HG03095 (cell line): ENCODE results near the gene SPACA7.

Source experiments
- ATAC-seq: cut with Tn5 transposase; IDR thresholded peaks from one replicate; pipeline ENCODE4 v1.9.1; 2021; ENCODE audit warnings: moderate library complexity; ENCODE audit not compliant: unreplicated experiment

Gene SPACA7

GRCh38 chr13:112462408-112462807 lies 86.3 kb downstream of the SPACA7 start:
- ATAC-seq, result no peak

DNA sequence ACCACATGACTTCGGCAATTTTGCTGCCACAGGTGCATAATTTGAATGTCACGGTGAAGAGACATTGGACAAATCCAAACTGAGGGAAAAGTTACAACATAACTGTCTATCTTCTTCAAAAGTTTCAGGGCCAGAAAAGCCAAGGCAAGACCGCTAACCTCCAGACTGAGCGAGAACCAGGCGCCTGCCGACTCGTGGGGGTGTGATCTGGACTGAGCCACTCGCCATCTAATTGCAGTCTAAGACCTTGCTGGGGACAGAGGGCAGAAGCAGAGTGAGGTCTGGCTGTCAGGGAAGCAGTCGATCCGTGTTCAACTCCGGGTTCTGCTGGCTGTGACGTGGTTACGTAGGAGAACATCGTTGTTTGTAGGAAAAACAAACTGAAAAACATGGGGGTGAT lies 88.6 kb downstream of the SPACA7 start:
- no peak for ATAC-seq

DNA sequence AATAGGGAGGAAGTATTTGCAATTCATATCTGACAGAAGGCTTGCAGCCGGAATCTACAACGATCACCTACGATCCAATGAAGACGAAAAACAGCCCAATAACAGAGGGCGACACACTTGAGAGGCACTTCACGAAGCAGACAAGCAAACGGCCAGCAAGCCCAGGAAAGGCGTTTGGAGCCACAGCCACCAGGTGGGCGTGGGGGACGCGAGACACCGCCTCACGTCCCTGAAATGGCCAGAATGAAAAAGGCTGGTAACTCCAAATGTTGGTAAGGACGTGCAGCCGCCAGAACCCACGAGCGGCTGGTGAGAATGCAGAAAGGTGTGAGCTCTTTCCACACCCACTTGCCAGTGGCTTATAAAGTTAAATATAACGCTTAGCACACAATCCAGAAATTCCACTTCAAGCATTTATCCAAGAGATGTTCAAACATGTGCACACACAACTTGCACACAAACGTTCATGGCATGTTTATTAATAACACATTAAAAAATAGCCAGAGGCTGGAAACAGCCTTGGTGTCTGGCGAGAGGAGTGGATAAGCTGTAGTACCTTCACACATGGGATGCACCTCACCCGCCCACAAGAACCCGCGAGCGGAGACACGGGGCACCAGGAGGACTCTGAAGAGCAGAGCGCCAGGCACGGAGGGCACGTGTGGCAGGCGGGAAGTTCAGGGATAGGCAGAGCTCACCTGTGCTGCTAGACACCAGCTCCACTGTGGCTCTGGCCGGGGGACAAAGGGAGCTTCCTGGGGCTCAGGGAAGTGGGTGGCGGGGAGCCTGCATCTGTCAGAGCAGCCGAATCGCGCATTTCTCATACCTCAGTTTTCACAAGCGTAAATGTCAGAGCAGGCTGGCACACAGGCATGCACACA lies 89.3 kb downstream of the SPACA7 start:
- no peak for ATAC-seq

DNA sequence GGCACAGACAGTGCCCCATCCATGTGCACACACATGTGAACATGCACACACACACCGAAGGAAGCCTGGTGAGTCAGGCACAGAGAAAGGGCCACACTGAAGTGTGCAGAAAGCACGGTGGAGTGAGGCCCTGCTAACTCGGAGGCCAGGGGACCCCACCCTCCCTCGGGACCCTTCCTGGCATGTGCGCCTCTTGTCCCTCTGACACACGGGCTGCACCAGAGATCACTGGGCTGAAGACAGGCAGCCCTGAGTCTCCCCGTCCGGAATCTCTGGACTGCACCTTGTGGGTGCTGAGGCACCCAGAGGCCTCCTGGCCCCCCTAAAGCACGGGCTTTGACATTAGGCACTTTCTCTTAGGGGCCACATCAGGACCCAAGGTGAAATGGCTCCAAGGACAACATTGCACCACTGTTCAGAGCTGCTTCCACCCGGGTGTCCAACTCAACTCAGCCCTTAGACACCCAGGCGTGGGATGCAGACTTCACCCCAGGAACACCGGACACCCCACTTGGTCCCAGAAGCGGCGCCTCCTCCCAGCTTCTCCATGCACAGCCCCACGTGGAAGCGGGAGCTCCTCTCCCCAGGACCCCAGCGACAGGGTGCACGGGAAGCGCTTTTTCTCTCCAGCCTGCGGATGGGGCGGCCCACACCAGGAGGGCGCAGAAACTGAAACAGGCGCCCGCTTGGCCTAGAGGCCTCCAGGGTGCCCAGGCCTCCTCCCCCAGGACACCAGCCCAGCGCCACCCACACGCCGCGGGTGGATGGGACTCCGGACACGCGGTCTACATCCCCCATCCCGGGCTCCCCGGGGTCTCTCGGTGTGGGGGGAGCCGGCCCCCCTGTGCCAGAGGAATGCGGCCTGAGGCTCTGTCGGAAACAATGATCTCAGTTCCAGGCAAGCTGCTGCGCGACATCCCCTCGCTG lies 90.2 kb downstream of the SPACA7 start:
- no peak for ATAC-seq

DNA sequence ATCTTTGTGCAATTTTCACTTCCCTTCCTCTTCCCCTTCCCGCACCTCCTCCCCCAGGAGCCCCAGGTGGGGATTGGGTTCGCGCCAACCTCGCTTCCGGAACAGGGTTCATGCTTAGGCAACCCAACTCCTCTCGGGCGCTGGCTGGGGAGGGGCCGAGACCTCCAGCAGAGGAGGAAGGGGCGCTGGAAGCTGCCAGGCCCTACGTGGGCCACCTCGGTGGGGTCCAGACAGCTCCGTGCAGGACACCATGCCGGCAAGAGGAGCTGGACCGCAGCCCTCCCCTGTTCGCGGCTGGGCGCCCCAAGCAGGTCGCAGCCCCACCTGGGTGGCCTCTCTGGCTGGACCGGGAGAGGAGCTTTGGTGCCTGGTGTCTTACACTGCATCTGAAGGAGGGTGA lies 91.1 kb downstream of the SPACA7 start:
- ATAC-seq, result no peak

DNA sequence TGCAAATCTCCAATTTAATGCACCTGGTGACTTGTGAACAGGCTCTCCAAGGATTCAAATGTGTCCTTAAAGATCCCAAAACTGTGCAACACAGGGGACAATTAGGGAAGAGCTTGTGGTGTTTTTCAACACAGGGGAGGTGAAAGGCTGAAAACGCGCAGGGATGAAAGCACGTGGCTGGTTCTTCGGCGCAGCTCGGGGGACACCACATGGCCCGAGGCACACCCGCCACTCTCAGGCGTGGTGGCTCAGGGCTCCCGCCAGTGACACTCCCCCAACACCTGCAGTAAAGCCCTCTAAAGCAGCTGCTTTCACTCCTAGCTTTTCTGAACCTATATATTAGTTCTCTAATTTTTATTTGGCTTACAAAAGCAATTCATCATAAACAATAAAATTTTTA lies 91.9 kb downstream of the SPACA7 start:
- ATAC-seq, result no peak

DNA sequence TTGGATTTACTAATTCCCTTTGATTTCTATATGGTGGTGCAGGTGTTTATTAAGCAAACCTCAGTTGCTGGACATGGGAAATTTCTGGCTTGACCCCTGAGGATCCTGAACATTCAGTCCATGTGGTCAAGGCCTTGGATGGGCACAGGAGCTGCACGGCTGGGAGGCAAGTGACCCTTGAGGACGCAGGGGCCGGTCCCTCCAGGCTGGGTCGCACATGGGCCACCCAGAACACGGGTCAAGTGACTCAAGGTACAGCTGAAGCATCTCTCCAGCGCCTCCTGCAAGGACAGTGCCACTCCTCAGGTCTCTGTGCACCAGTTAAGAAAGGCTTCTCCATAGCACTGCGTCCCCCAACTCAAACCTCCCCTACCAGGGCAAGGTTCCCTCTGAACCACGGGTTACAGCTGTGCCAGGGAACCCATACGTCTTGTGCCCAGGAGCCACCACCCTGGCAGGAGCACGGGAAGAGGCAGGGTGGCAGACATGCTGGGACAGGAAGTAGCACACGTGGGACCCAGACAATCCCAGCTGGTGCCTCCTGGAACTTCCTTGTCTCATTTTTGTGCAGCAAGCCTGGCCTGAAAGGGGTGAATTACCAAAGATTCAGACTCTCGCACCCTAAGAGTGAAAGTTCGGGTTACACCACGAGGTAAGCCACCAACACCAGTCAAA lies 93.1 kb downstream of the SPACA7 start:
- no peak for ATAC-seq

DNA sequence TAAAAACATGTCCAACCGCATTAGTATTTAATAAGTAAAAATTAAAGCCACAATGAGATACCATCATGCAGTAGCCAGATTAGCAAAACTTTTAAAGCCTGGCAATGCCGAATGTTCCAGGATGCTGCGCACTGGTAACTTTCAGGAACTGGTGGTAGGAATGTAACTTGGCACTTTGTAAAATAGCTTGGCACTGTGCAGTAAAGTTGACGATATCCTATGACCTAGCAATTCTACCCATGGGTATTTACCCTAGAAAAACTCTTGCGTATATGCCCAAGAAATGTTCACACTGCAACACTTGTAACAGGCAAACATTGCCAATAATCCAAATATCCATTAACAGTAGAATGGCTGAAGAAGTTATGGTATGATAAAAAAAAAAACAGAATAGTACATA lies 97.7 kb downstream of the SPACA7 start:
- no peak for ATAC-seq

GRCh38 chr13:112474869-112475268 lies 98.7 kb downstream of the SPACA7 start:
- no peak for ATAC-seq

DNA sequence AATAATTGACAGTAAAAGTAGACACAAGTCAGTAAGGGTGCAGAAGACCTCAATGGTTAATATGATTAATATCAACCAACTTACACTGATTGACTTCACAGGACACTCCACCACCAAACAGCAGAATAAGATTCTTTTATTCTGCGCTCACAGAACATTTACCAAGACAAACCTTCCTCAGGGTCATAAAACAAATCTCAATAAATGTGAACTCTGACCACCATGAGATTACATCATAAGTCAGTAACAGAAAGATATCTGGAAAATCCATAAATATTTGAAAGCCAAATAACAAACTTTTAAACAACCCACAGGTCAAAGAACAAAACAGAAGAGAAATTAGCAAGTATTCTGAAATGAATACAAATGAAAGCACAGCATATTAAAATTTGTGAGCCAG lies 99.7 kb downstream of the SPACA7 start:
- no peak for ATAC-seq

DNA sequence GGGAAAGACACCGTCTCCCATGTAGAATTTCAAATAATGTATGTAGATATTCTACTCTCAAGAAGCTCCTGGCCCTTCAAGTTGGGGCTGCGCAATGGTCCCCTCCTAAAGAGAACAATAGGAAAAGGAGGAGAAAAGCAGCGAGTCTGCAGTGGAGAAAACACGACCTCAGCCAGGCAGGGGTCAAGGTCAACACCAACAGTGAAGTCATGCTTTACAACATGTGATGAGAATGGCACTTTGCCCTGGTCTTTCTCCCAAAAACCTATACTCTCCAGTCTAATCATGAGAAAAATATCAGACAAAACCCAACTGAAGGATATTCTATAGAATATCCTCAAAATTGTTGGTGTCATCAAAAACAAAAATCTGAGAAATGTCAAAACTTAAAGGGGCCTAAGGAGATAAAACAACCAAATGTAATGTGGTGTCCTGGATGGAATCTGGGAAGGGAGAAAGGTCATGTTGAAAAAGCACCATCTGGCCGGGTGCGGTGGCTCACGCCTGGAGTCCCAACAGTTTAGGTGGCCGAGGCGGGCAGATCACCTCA lies 101.0 kb downstream of the SPACA7 start:
- no peak for ATAC-seq

DNA sequence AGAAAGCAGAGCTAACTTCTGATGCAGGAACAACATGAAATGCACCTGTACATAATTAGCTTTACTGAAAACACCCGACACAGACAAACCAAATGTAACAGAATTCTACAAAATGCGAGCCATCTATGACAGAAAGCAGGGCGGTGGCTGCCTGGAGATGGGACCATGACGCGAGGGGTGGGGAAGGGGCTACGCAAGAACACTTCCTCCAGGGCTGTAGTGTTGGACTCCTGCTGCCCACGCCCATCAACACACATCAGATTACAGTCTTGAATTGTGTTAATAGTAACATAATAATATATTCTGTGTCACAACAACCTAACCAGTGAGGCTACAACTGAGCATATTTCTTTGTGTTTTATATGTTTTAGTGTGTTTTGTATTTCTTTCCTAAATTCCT lies 103.2 kb downstream of the SPACA7 start:
- no peak for ATAC-seq

DNA sequence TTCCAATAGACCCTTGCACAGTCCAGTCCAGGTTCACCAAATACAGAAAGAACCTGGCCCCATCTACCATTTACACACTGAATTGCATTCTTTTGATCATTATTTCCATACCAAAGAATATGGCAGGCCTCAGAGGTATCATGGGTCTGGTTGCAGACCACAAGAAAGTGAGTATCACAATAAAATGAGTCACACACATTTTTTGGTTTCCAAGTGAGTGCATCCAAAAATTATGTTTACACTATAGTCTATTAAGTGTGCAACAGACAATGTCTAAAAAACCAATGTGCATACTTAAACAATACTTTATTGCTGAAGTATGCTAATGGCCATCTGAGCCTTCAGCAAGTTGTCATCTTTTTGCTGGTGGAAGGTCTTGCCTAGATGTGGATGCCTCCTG lies 105.3 kb downstream of the SPACA7 start:
- no peak for ATAC-seq

DNA sequence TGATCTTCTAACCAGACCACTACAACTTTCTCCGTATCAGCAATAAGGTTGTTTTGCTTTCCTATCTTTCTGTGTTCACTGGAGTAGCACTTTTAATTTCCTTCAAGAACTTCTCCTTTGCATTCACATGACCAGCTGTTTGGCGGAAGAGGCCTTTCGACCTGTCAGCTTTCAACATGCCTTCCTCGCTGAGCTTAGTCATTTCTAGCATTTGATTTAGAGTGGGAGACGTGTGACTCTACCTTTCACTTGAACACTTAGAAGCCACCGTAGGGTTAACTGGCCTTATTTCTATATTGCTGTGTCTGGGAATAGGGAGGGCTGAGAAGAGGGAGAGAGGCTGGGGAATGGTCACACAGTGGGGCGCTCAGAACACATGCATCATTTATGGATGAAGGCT lies 107.1 kb downstream of the SPACA7 start:
- ATAC-seq, result no peak
